GM21717 (cell line): Measurements from ENCODE around the gene STK36.

Source experiments
- ATAC-seq: cut with Tn5 transposase; IDR thresholded peaks from one replicate; pipeline ENCODE4 v1.9.1; 2021; ENCODE audit warnings: mild to moderate bottlenecking, moderate library complexity; ENCODE audit not compliant: unreplicated experiment

STK36 gene

GRCh38 chr2:218716070-218716469, 44.2 kb downstream of the STK36 start:
- ATAC-seq = no peak

- no peak for ATAC-seq
These were observed 45.4 kb downstream of the STK36 start for GRCh38 chr2:218717262-218717661.

- ATAC-seq = no peak
These were observed 46.2 kb downstream of the STK36 start for GRCh38 chr2:218718058-218718457.

GRCh38 chr2:218719457-218719856, 47.6 kb downstream of the STK36 start:
- no peak for ATAC-seq

- no peak for ATAC-seq
These were observed 48.5 kb downstream of the STK36 start for GRCh38 chr2:218720048-218721041.

GRCh38 chr2:218721488-218721887, 49.6 kb downstream of the STK36 start:
- no peak for ATAC-seq

- ATAC-seq = no peak
These were observed 50.0 kb downstream of the STK36 start for GRCh38 chr2:218721934-218722333.

GRCh38 chr2:218722419-218722818, 50.5 kb downstream of the STK36 start:
- ATAC-seq = no peak

GRCh38 chr2:218722876-218723785, 51.2 kb downstream of the STK36 start:
- no peak for ATAC-seq

GRCh38 chr2:218726004-218726574, 54.2 kb downstream of the STK36 start:
- no peak for ATAC-seq

GRCh38 chr2:218727502-218728165, 55.7 kb downstream of the STK36 start:
- ATAC-seq = no peak

- no peak for ATAC-seq
These were observed 57.8 kb downstream of the STK36 start for GRCh38 chr2:218729640-218730039.

GRCh38 chr2:218732052-218732760, 60.3 kb downstream of the STK36 start:
- no peak for ATAC-seq

- ATAC-seq = no peak
These were observed 60.9 kb downstream of the STK36 start for GRCh38 chr2:218732761-218733158.

GRCh38 chr2:218733171-218734021, 61.5 kb downstream of the STK36 start:
- peak; percentile 55 for ATAC-seq

GRCh38 chr2:218734190-218734975, 62.5 kb downstream of the STK36 start:
- ATAC-seq = no peak

GRCh38 chr2:218736531-218736930, 64.6 kb downstream of the STK36 start:
- no peak for ATAC-seq

- peak; percentile 55 for ATAC-seq
These were observed 71.2 kb downstream of the STK36 start for GRCh38 chr2:218743068-218743467.
